ENCODE measurements around the gene CCDC80. TPM values are rescaled to one million over a fixed set of nuclear protein-coding genes. Genes with fewer than 3 reads are reported as not detected.

CCDC80 gene
- total RNA-seq, 1 donor from 2014 or later: 11.6 TPM

DNA sequence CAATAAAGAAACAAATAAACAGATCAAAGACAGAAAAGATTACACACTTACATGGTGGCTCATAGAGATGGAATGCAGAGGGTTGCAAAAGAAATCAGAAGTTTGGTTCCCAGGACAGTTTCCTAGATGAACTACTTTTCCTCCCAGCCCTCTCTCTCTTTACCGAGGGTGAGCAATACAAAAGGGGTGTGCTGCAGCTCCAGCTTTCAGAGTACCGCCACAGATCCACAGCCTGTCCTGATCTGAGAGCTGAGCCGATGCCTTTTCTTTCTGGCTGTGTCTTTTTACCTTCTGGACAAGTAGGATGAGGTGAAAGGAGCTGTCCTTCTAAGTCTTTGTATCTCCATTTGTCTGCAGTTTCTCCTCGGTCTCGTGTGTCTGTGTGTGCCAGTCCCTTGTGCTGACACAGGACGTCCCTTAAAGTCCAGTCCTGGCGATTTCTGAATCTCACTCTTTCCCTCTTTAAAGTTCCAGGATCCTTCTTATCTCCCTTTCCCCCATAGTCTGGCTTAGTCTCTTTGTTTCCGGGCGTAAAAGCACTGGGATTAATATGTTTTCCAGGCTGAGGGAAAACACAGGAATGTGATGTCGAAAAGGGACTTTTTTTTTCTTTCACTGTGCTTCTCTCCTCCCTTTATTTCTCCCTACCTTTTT lies 540 bp downstream of the CCDC80 start:
- H3K4me3 ChIP-seq (ENCODE audit: low read depth, low read length): peak overlapping the region; percentile 58
- TF ChIP-seq, protein P1, sequence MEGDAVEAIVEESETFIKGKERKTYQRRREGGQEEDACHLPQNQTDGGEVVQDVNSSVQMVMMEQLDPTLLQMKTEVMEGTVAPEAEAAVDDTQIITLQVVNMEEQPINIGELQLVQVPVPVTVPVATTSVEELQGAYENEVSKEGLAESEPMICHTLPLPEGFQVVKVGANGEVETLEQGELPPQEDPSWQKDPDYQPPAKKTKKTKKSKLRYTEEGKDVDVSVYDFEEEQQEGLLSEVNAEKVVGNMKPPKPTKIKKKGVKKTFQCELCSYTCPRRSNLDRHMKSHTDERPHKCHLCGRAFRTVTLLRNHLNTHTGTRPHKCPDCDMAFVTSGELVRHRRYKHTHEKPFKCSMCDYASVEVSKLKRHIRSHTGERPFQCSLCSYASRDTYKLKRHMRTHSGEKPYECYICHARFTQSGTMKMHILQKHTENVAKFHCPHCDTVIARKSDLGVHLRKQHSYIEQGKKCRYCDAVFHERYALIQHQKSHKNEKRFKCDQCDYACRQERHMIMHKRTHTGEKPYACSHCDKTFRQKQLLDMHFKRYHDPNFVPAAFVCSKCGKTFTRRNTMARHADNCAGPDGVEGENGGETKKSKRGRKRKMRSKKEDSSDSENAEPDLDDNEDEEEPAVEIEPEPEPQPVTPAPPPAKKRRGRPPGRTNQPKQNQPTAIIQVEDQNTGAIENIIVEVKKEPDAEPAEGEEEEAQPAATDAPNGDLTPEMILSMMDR (conservative IDR thresholded peaks at IDR 0.05; ENCODE audit: low read depth, low read length): no peak
- DNase-seq (ENCODE audit: low read depth): peak; percentile 74

DNA sequence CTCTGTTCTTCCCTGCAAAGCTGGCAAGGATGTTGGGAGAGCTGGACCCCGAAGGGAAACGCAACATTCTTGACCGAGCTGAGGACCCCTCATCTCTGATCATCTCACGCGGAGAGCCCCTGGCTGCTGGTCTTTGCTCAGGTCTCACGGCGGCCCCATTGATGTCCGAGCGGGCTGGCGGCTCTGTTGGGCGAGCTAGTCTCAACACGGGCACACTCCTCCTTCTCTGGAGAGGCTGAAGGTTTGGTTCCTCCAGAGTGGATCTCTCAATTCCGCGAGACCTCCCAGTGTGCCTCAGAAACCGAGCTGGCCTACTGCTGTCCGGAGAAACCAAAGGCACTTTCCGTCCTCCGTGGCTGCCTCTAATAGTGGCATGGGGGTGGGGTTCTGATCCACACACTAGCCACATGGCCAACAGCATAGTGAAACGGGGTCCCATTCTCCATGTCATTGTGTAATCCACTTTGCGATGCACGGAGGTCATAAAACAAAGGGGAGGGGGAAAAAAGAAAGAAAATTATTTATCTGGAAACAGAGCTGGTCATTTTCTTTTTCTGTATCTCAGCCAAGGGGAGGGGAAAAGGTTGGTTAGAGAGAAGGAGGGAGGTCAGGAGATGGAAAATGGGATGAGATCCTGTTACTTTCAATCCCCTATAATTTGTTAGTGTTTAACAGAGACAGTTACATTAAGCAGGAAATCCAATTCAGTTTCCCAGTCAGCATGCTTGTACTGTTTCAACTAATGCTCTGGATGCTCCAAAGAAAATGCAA lies 1.3 kb downstream of the CCDC80 start:
- DNase-seq (ENCODE audit: low read depth): no peak
- TF ChIP-seq, protein P1 (conservative IDR thresholded peaks at IDR 0.05; ENCODE audit: low read depth, low read length): no peak
- peak overlapping the region; percentile 58 for H3K4me3 ChIP-seq (ENCODE audit: low read depth, low read length)

DNA sequence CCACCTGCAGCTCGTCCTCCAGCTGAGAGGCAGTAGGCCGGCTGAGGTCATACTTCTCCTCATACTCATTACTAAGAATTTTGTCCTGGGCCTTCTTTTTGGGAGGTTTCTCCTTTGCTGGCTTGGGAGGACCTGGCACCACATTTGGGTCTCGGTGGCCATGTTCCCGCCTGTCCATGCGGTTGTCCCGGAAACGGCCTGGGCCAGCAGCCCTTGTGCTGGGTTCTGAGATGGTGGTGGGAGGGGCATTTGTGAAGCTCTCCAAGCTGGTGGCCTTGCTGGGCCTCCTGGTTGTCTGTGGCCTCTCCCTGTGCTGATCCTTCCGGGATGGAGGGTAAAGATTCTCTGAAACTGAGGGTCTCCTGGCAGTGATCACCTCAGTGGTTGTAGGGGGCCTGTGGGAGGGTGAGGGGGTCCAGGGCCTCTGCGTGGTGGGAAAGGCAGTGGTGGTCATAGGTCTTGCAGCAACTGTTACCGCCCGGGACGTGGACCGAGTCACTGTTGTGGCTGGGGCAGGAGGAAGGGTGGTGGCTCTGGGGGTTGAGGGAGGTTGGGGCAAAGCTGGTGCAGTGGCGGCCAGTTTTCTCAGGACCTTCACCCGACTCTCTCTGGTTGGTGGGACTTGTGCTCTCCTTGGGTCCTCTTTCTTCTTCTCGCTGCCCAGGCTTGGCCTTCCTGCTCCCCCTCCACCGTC lies 2.5 kb downstream of the CCDC80 start:
- no peak for DNase-seq (ENCODE audit: low read depth)
- TF ChIP-seq, protein P1 (conservative IDR thresholded peaks at IDR 0.05; ENCODE audit: low read depth, low read length): no peak
- no peak overlapping the region for H3K4me3 ChIP-seq (ENCODE audit: low read depth, low read length)

DNA sequence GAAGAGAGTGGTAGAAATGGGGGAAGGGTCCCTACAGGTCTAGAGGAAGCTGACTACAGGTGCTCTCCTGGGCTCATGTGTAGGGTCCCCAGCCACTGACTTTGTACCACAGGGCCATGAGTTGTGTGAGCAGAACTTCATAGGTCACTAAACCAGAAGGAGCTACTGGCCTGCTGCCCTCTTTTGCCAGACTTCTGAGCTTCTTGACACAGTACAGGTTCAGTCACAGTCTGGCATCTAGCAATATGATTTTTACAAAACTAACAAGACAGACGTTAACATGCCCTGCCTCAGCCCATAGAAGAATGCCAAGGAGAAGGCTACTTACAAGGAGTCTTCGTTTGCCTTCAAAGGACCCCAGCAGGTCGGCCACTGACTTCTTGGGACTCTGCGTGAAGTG lies 3.2 kb downstream of the CCDC80 start:
- no peak for DNase-seq (ENCODE audit: low read depth)
- TF ChIP-seq, protein P1 (conservative IDR thresholded peaks at IDR 0.05; ENCODE audit: low read depth, low read length): no peak
- H3K4me3 ChIP-seq (ENCODE audit: low read depth, low read length): no peak overlapping the region

DNA sequence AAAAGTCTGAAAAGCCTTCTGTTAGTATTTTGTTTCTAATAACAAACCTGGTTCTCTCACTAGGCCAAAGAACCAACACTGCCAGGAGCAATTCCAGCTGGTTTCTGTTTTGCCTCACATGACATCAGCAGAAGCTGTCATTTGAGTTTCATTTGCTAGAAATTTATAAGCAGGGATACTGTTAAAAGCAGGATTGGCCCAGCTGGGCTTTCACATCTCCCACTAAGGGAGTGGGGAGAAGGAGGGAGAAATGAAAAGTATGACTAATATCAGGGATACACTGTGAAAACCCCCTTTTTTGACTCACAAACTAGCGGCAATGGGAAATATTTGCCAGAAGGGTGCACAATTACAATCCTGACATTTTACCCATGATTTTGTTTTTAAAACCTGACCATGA lies 5.3 kb downstream of the CCDC80 start:
- DNase-seq (ENCODE audit: low read depth): no peak
- TF ChIP-seq, protein P1 (conservative IDR thresholded peaks at IDR 0.05; ENCODE audit: low read depth, low read length): peak; percentile 6
- H3K4me3 ChIP-seq (ENCODE audit: low read depth, low read length): no peak overlapping the region

DNA sequence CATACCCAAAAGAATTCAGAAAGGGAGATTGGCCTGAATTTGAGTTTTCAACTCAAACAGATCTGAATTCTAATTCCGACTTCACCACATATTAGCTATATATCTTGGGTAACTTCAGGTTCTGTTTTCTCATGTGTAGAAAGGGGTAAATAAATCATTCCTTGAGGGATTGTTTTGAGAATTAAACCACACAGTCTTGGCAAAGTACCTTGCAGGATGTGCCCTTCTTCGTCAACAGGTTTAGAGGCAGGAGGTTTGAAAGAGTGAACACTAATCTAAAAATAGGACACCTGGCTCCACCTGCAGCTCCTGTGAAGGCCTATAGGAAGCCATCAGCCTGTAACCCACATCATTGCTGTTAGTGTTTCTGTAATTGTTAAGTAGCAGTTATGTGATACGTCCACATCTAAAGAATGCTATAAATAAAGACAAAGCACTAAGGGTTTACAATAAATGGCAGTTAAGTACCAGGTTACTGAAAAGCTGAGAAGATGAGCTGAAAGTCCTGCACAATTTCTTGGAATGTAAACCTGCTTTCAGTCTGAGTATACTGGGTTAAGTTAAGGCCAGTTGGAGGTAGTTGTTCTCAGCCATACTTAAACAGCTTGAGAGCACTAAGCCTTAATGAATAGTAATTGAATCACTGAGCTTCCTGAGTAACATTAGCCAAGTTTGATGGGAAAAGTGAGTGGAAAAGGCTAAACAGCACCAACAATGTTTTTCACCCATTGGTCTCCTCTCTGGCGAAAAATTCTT lies 6.0 kb downstream of the CCDC80 start:
- no peak for DNase-seq (ENCODE audit: low read depth)
- TF ChIP-seq, protein P1 (conservative IDR thresholded peaks at IDR 0.05; ENCODE audit: low read depth, low read length): no peak
- no peak overlapping the region for H3K4me3 ChIP-seq (ENCODE audit: low read depth, low read length)
